GM19372 (cell line): ENCODE results near the gene LRRC7.
"Not testable (repeated sequence)": the region's sequence is repeated elsewhere in the genome, so short reads cannot be mapped to it uniquely, and the experiment has no call there.

ENCODE experiments used
- ATAC-seq: cut with Tn5 transposase; IDR thresholded peaks from one replicate; pipeline ENCODE4 v1.9.1; 2021; ENCODE audit warnings: mild to moderate bottlenecking, low read depth, moderate library complexity; ENCODE audit not compliant: unreplicated experiment

Gene LRRC7

GRCh38 chr1:69688193-69688592 lies 120.5 kb downstream of the LRRC7 start:
- no peak for ATAC-seq

DNA sequence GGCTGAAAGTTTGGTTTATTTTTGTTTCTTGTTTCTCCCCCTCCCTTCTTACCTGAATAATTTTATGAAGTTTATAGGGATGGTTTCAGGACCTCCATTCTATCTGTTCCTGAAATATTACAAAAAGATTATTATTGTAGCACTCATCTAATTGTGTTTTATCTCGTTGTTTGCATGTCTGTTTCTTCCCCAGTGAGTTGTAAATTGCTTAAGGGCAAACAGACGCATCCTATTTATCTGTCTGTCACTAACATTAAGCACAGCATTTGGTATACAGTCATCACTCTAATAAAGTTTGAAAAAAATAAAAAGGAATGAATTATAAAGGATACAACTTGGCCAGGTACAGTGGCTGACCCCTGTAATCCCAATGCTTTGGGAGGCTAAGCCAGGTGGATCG lies 123.5 kb downstream of the LRRC7 start:
- no peak for ATAC-seq

DNA sequence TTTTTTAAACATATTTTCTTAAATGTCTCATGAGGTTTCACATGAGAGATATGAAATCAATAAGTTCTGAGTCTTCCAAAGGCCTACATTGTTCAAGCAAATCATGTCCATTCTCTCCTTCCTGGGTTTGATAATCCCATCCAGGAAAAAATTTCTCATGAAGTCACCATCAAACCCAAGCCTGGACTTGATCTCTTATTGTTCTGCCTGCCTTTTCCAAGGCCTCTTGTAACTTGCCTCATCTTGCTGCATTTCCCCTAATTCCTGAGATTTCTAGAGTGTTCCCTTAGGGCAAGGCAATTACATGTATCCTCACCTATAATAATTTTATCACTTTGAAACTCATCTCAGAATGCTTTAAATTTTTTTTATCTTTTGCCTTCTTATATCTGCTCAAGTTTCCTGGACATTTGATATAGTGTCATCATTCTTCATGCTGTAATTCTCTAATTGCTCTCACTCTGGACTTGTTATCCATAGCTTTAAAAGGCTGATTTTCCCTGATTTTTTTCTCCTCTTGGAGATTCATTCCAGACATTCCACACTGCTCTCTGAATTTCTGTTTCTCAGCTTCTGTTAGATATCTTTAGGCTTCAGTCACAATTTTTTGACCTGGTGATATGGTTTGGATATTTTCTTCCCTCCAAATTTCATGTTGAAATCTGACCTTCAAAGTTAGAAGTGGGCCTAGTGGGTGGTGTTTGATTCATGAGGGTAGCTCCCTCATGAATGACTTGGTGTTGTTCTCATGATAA lies 126.4 kb downstream of the LRRC7 start:
- ATAC-seq = no peak

- ATAC-seq = no peak
These were observed 129.6 kb downstream of the LRRC7 start for GRCh38 chr1:69697340-69697739.

DNA sequence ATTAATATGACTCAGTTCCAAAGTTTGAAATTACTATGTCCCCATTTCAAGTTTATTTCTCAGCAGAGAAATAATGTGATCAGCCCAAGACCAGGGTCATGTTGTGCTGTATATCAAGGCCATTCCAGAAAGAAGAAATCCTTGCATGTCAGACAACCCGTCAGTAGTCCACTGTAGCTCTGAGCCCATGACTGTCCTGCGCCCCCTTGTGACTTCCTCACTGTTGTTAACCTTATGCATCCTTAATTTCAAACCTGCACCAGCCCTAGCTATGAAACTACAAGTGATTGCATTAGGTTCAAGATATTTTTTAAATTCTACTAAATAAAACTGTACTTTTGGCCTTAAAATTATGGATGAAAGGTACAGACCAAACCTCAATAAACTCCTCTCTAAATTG lies 133.0 kb downstream of the LRRC7 start:
- no peak for ATAC-seq

DNA sequence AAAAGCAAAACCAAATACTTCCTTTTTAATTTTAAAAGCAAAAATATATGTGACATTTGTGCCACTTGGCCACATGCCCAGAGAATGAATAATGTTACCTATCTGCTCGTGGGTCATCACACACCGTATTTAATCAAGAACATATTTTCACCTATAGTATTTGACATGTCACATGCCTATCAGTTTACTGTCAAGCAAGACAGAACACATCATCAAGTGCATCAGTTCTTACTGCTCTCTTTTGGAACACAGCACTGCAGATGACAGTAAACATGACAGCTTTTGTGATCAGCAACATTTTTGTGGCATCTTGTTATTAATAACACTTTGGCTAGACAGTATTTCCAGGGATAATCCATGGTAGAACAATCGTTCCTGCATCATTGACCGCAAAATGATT lies 134.4 kb downstream of the LRRC7 start:
- no peak for ATAC-seq

- no peak for ATAC-seq
These were observed 138.8 kb downstream of the LRRC7 start for GRCh38 chr1:69706473-69706872.

- no peak for ATAC-seq
These were observed 139.4 kb downstream of the LRRC7 start for GRCh38 chr1:69707103-69707502.

GRCh38 chr1:69710484-69711189 lies 142.9 kb downstream of the LRRC7 start:
- ATAC-seq = no peak

- ATAC-seq = no peak
These were observed 143.6 kb downstream of the LRRC7 start for GRCh38 chr1:69711190-69711930.

DNA sequence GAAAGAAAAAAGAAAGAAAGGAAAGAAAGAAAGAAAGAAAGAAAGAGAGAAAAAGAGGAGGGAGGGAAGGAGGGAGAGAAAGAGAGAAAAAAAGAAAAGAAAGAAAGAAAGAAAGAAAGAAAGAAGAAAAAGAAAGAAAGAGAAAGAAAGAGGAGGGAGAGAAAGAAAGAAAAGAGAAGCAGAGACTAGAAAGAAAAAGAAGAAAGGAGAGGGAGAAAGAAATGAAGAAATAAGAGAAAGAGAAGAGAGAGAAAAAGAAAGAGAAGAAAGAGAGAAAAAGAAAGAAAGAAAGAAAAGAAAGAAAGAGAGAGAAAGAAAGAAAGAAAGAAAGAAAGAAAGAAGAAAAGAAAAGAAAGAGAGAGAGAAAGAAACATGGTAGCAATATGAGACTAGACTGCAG lies 150.1 kb downstream of the LRRC7 start:
- not testable (repeated sequence) for ATAC-seq

GRCh38 chr1:69728206-69728605 lies 160.5 kb downstream of the LRRC7 start:
- ATAC-seq = no peak

DNA sequence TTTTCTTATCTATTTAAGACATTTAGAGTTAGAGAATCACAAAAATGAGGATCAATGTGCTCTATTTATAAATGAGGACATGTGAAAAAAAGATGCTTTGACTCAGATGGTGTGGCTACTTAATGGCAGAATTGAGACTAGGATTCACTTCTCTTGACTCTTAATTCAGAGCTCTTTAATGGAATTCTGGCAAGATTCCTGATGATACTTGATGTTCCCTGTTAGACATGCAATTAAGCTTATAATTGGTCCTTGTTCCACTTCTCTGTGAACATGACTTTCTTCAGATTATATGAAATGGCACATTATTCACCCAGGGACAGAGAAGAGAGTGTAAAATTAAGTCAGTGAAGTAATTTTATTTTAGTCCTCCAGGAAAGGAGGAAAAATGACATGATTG lies 165.3 kb downstream of the LRRC7 start:
- no peak for ATAC-seq

GRCh38 chr1:69737527-69738185 lies 169.9 kb downstream of the LRRC7 start:
- ATAC-seq = peak; percentile 86

DNA sequence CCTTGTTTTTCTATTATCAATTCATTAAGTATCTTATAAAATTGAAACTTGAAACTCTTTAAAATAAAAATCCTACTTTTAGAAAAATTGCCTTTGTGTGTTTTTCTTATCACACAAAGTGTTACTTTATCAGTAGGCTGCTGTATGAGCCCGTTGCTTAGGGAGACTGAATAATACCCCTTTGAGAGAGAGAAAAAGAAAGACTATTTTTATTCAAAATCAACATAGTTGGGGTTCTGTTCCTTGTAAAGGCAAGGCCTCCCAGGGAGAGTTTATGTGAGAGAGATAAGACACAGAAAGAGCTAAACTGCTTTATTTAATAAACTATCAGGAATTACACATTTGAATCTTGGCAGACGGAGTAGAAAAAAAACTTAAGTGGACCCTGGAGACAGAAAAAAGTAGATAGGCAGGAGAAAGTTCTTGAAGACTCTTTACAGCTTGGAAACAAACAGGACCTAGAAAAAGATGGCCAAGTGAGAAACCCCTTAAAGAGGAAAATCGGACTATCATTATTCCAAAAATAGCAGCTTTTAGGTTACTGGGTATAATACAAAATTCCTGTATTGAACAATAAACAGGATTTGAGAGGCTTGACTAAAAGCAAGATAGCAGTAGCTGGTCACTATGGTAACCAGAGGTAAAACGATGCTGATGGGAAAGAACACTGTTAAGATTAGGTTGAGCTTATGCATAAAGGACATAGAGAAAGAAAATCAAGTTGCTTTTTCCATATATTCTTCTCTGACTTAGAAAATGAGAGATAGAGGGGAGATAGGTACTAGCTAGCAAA lies 170.9 kb downstream of the LRRC7 start:
- ATAC-seq = no peak

DNA sequence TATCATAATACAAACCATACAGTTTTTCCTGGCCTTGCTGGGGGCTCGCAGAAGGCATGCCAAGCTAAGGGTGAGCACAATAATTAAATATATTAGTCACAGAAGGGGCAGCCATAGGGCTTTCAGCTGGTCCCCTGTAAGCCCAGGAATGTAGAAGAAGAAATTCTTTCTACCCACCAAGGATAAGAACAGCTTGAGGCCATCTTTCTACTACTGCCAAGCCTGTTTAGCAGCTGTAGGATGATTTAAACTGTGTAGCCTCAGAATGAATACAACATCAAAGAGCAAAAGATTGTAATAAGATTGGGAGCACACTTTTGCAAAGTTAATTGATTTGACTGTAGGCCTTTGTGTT lies 171.5 kb downstream of the LRRC7 start:
- ATAC-seq = no peak

DNA sequence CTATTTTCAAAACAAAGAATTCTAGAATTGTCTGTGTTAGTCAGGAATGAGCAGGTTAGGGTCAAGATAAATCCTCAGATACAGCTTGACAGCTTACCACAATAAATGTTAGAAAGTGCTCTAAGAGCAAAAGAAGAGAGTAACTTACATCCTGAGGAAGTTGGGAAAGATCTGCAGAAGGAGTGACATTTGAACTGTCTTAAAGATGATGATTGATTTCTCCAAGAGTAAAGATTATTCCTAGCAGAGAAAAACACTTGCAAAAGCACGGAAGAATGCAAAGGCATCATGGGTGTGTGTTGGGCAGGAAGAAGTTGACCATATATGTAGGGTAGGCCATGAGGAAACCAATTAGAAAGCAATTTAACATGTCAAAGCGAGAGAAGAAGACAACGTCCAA lies 175.4 kb downstream of the LRRC7 start:
- ATAC-seq = no peak

DNA sequence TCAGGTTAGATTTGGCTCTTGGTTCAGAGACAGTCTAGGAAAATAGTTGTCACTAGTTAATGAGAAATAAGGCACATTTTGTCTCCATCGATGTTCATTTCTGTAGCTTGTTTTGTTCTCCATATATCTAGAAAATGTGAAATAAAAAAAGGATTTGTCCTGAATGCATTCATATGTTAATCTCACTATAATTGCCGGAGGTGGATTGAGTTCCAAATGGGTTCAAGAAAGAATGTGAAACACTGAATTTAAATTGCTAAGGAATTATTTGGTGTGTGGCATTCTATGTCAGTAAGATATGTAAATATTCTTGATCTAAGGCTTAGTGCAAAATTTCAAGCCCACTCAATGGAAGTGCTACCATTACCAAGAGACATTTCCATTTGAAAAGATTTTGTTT lies 176.7 kb downstream of the LRRC7 start:
- ATAC-seq = no peak

- ATAC-seq = no peak
These were observed 179.5 kb downstream of the LRRC7 start for GRCh38 chr1:69747207-69747606.

GRCh38 chr1:69750638-69751037 lies 182.9 kb downstream of the LRRC7 start:
- no peak for ATAC-seq
